Endothelial cell of umbilical vein (primary cell): ENCODE results near the gene SETD1A. TPM values are rescaled to one million over a fixed set of nuclear protein-coding genes. Genes with fewer than 3 reads are reported as not detected.

ENCODE experiments used
- BruUV-seq: library from RNA; stranded (reverse); fragments of 400-500 nt; replicated peaks from 2 replicates; lab custom pipeline; 2021; lab: Mats Ljungman, UMichigan
- CTCF ChIA-PET: fragments of 300-600, 350-600 bp; sonication (Branson Sonifier 250); formaldehyde crosslinking; loops from one replicate; lab custom pipeline; 2021; ENCODE audit warnings: antibody characterized with exemption, inconsistent platforms; lab: Charles Lee
- POLR2A ChIA-PET: fragments of 300-600, 350-600 bp; sonication (Branson Sonifier 250); formaldehyde crosslinking; loops from one replicate; lab custom pipeline; 2021; ENCODE audit warnings: antibody characterized with exemption, inconsistent platforms; lab: Charles Lee
- DNase-seq: peaks from one replicate; pipeline ENCODE4 v3.0.0-alpha.2; 2011; ENCODE audit warnings: low read depth, low spot score
- FAIRE-seq: peaks from 2 replicates; lab custom pipeline; 2011; peaks lifted over from hg19 to GRCh38; lab: Jason Lieb, UNC
- H2AFZ ChIP-seq: 2 replicates; pipeline ENCODE4 v1.6.0; 2012; ENCODE audit warnings: low read depth, low read length, control low read depth, inconsistent platforms
- H3K27ac ChIP-seq: 2 replicates; pipeline ENCODE4 v1.5.1; 2011; ENCODE audit warnings: low read depth, mild to moderate bottlenecking, control low read depth, low read length, moderate library complexity; ENCODE audit not compliant: insufficient read depth
- H3K27me3 ChIP-seq, 2 experiments: 2 replicates each; pipeline versions ENCODE4 v1.6.0 to v1.6.1; 2011; ENCODE audit warnings: low read length in 2 of 2, mixed read lengths in 1 of 2; ENCODE audit not compliant: control insufficient read depth in 2 of 2, insufficient read depth in 2 of 2
- H3K36me3 ChIP-seq, 2 experiments: 2 replicates in 1 of 2; 3 replicates in 1 of 2; pipeline ENCODE4 v1.5.1; 2011; ENCODE audit warnings: low read length in 2 of 2, mild to moderate bottlenecking in 1 of 2, moderate library complexity in 1 of 2; ENCODE audit not compliant: control insufficient read depth in 2 of 2, insufficient read depth in 2 of 2; ENCODE audit errors: extremely low read depth in 1 of 2
- H3K4me1 ChIP-seq: 3 replicates; pipeline ENCODE4 v1.5.1; 2011; ENCODE audit warnings: mild to moderate bottlenecking, low read length; ENCODE audit not compliant: control insufficient read depth, insufficient read depth; ENCODE audit errors: extremely low read depth
- H3K4me2 ChIP-seq: 2 replicates; pipeline ENCODE4 v1.6.1; 2011; ENCODE audit warnings: low read length, control low read depth, mixed read lengths; ENCODE audit not compliant: insufficient read depth
- H3K4me3 ChIP-seq, 3 experiments: fragments of 200-600 bp in 1 of 3; sonication (generic), shearing (Covaris generic) in 1 of 3; replicated peaks in 1 of 3; 2 replicates each; pipeline ENCODE4 v1.5.1; 2011 to 2016; ENCODE audit warnings: control low read depth in 3 of 3, low read length in 3 of 3, mild to moderate bottlenecking in 2 of 3, inconsistent platforms in 1 of 3, low read depth in 1 of 3, moderate library complexity in 1 of 3; ENCODE audit not compliant: insufficient read depth in 1 of 3
- H3K79me2 ChIP-seq: 2 replicates; pipeline ENCODE4 v1.6.0; 2012; ENCODE audit warnings: low read length, inconsistent platforms; ENCODE audit not compliant: control insufficient read depth, insufficient read depth
- H3K9ac ChIP-seq: replicated peaks from 2 replicates; pipeline ENCODE3; 2011; ENCODE audit warnings: low read length, control low read depth; ENCODE audit not compliant: insufficient read depth; ENCODE audit errors: extremely low read depth
- H3K9me1 ChIP-seq: replicated peaks from 3 replicates; pipeline ENCODE4 v1.6.0; 2011; ENCODE audit warnings: mild to moderate bottlenecking, low read length; ENCODE audit not compliant: control insufficient read depth, insufficient read depth; ENCODE audit errors: extremely low read depth
- H3K9me3 ChIP-seq: replicated peaks from 2 replicates; pipeline ENCODE4 v1.5.1; 2012; ENCODE audit warnings: low read length, inconsistent platforms; ENCODE audit not compliant: control insufficient read depth, insufficient read depth
- H4K20me1 ChIP-seq: replicated peaks from 2 replicates; pipeline ENCODE3; 2011; ENCODE audit warnings: mild to moderate bottlenecking, low read length; ENCODE audit not compliant: control insufficient read depth, insufficient read depth; ENCODE audit errors: extremely low read depth
- CTCF ChIP-seq, 2 donors: IDR thresholded peaks; 1 replicate in 1 of 2; 2 replicates in 1 of 2; pipeline ENCODE4 v1.5.1; 2011; ENCODE audit warnings: low read length in 2 of 2, mild to moderate bottlenecking in 2 of 2, moderate library complexity in 2 of 2, control low read depth in 1 of 2, inconsistent platforms in 1 of 2, low read depth in 1 of 2; ENCODE audit not compliant: insufficient read depth in 1 of 2; ENCODE audit errors: extremely low read depth in 1 of 2
- EZH2 ChIP-seq: IDR thresholded peaks from 2 replicates; pipeline ENCODE4 v1.6.1; 2012; ENCODE audit warnings: borderline replicate concordance, low read depth, mild to moderate bottlenecking, moderate library complexity, low read length, inconsistent platforms; ENCODE audit not compliant: severe bottlenecking
- FOS ChIP-seq: IDR thresholded peaks from 2 replicates; pipeline ENCODE4 v1.6.1; 2011; ENCODE audit warnings: mild to moderate bottlenecking, low read length, moderate library complexity, borderline replicate concordance; ENCODE audit not compliant: insufficient read depth
- GATA2 ChIP-seq: IDR thresholded peaks from 2 replicates; pipeline ENCODE4 v1.7.0; 2011; ENCODE audit warnings: low read depth, mild to moderate bottlenecking, moderate library complexity, mixed read lengths, low read length; ENCODE audit not compliant: insufficient read length, insufficient read depth
- JUN ChIP-seq: IDR thresholded peaks from 2 replicates; pipeline ENCODE4 v1.6.1; 2011; ENCODE audit warnings: borderline replicate concordance, low read depth; ENCODE audit not compliant: insufficient read length, insufficient read depth
- MYC ChIP-seq: IDR thresholded peaks from one replicate; pipeline ENCODE4 v1.6.1; 2011; ENCODE audit warnings: mild to moderate bottlenecking, low read depth, low read length
- POLR2A ChIP-seq: IDR thresholded peaks from 2 replicates; pipeline ENCODE4 v1.6.1; 2012; ENCODE audit warnings: low read depth, mild to moderate bottlenecking, control low read depth, low read length
- POLR2AphosphoS5 ChIP-seq: IDR thresholded peaks from 2 replicates; pipeline ENCODE4 v1.6.1; 2012; ENCODE audit warnings: low read depth, mild to moderate bottlenecking, control low read depth, low read length, moderate library complexity; ENCODE audit not compliant: insufficient read depth
- dilution Hi-C: fragments of 300-500 bp; cut with MboI; formaldehyde crosslinking; loops from one replicate; pipeline ENCODE4 v1.15.0; 2019; ENCODE audit warnings: low sequenced_read_pairs; ENCODE audit not compliant: extremely low pct_ligation_motif_present
- intact Hi-C: fragments of 100-400 bp; cut with micrococcal nuclease; formaldehyde crosslinking; loops from one replicate; pipeline ENCODE4 v1.10.0; 2022
- polyA plus RNA-seq, 4 experiments: library from polyadenylated mRNA; depleted of rRNA in 3 of 4; stranded (reverse) in 3 of 4; unstranded in 1 of 4; fragments of >200 nt; gene quantifications; 2 replicates each; pipeline versions ENCODE4 v1.2.1 to v1.2.3, GENCODE V29; 2011 to 2012; ENCODE audit warnings: missing spikeins in 1 of 4
- total RNA-seq: library from RNA; stranded (reverse); gene quantifications from 2 replicates; pipeline ENCODE4 v1.2.3, GENCODE V29; 2021
- TF ChIP-seq, protein P1 (sequence below): IDR thresholded peaks from 2 replicates; pipeline ENCODE4 v1.6.1; 2011; ENCODE audit not compliant: insufficient read depth, insufficient read length

SETD1A gene
- total and polyA plus RNA-seq, 2 donors (not counting 3 experiments of a cell fraction or from before 2014, with no cell fraction given) = 3.5 to 21.3 TPM

DNA sequence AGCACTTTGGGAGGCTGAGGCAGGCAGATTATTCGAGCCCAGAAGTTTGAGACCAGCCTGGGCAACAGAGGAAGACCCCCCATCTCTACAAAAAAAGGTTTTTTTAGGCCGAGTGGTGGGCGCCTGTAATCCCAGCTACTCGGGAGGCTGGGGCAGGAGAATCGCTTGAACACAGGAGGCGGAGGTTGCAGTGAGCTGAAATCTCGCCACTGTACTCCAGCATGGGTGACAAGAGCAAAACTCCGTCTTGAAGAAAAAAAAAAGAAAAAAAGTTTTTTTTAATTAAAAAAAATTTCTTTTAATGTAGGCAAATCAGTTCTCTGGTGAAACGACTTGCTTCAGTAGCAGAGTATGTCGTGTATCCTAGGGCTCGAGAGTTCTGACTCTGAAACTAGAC lies 38.4 kb downstream of the SETD1A start:
- H3K9me3 ChIP-seq = no peaks in the 10 kb centered on the region
- H3K79me2 ChIP-seq = no peaks in the 10 kb centered on the region
- H3K4me3 ChIP-seq = no peak overlapping the region
- no peak overlapping the region for H3K27ac ChIP-seq
- intact Hi-C loops = loop anchor here (2.0 kb wide), 1 partner anchor 79 kb away; the partner anchor contains the start of genes ZNF646 and ZNF668
- H4K20me1 ChIP-seq = no peaks in the 10 kb centered on the region
- no TSS peak for BruUV-seq
- dilution Hi-C loops = no loop called here
- FAIRE-seq (no peak), DNase-seq (no peak)
- H3K9me1 ChIP-seq = no peaks in the 10 kb centered on the region
- no peak overlapping the region for H3K4me2 ChIP-seq
- CTCF ChIA-PET = interaction anchor here (1.5 to 1.6 kb wide), 2 partner anchors 10 to 11 kb away, joined by 3 to 5 read pairs; no protein-coding TSS in a partner anchor
- H3K4me1 ChIP-seq = no peaks in the 10 kb centered on the region
- POLR2A ChIA-PET = no interaction called here
- H2AFZ ChIP-seq = peak overlapping the region; percentile 79
- no peaks in the 10 kb centered on the region for H3K27me3 ChIP-seq
- H3K9ac ChIP-seq = no peak overlapping the region
- no peaks in the 10 kb centered on the region for H3K36me3 ChIP-seq
- no peak for TF ChIP-seq POLR2A

- H2AFZ ChIP-seq = peak overlapping the region; percentile 79
- ChIA-PET POLR2A (no interaction called here), CTCF (interaction anchor here (1.5 to 1.6 kb wide), 2 partner anchors 11 to 12 kb away, joined by 3 to 5 read pairs; no protein-coding TSS in a partner anchor)
- H3K9me1 ChIP-seq = no peaks in the 10 kb centered on the region
- H4K20me1 ChIP-seq = no peaks in the 10 kb centered on the region
- H3K4me1 ChIP-seq = no peaks in the 10 kb centered on the region
- TSS peak; percentile 57 for BruUV-seq
- DNase-seq (peak; percentile 18), FAIRE-seq (peak; percentile 62)
- H3K79me2 ChIP-seq = no peaks in the 10 kb centered on the region
- dilution Hi-C loops = no loop called here
- H3K27ac ChIP-seq = no peak overlapping the region
- no peaks in the 10 kb centered on the region for H3K9me3 ChIP-seq
- H3K27me3 ChIP-seq = no peaks in the 10 kb centered on the region
- intact Hi-C loops = loop anchor here (2.0 kb wide), 1 partner anchor 78 kb away; the partner anchor contains the start of genes ZNF646 and ZNF668
- peak overlapping the region; percentile 7 for H3K9ac ChIP-seq
- H3K36me3 ChIP-seq = no peaks in the 10 kb centered on the region
- peak overlapping the region; percentile 32 to 50 (median 41) for H3K4me3 ChIP-seq
- H3K4me2 ChIP-seq = peak overlapping the region; percentile 64
- TF ChIP-seq, protein P1, sequence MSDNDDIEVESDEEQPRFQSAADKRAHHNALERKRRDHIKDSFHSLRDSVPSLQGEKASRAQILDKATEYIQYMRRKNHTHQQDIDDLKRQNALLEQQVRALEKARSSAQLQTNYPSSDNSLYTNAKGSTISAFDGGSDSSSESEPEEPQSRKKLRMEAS = no peak
- no peak for TF ChIP-seq JUN
- no peak for TF ChIP-seq POLR2AphosphoS5
- TF ChIP-seq EZH2 = no peak
- TF ChIP-seq GATA2 = no peak
- TF ChIP-seq MYC = no peak
- no peak for TF ChIP-seq POLR2A
- TF ChIP-seq FOS = no peak
- TF ChIP-seq CTCF (IDR thresholded peaks at IDR 0.05; ENCODE audit: extremely low read depth in 1 of 2, insufficient read depth in 1 of 2, low read depth in 1 of 2, low read length in 2 of 2) = no peak
Measured at GRCh38 chr16:30996324-30996984, 38.9 kb downstream of the SETD1A start.
